ENCODE measurements around the gene WASF2.
A peak's percentile ranks its signal among the peaks of the same experiment; 100 is the strongest.

WASF2 gene

DNA sequence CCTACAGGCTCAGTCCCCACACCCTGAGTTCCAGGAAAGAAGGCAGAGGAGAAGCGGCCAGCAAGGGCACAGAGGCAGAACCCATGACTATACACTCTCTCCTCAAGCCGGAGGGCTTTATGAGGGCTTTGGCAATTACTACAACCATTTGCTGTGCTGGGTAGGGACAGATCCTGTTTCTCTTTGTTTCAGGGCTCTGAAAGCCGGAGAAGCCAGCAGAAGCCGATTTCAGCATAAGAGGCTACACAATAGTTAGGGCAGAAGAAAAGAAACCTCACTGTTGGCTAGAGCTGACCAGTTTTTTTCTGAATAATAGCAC, 83.6 kb downstream of the WASF2 start:
- intact Hi-C loops (cut with DNase I), result loop anchor here (10.0 kb wide), 1 partner anchor 258 kb away; no protein-coding TSS in a partner anchor
- DNase-seq, result peak in 5 of 42 donors; percentile 31 to 63 (median 53)

DNA sequence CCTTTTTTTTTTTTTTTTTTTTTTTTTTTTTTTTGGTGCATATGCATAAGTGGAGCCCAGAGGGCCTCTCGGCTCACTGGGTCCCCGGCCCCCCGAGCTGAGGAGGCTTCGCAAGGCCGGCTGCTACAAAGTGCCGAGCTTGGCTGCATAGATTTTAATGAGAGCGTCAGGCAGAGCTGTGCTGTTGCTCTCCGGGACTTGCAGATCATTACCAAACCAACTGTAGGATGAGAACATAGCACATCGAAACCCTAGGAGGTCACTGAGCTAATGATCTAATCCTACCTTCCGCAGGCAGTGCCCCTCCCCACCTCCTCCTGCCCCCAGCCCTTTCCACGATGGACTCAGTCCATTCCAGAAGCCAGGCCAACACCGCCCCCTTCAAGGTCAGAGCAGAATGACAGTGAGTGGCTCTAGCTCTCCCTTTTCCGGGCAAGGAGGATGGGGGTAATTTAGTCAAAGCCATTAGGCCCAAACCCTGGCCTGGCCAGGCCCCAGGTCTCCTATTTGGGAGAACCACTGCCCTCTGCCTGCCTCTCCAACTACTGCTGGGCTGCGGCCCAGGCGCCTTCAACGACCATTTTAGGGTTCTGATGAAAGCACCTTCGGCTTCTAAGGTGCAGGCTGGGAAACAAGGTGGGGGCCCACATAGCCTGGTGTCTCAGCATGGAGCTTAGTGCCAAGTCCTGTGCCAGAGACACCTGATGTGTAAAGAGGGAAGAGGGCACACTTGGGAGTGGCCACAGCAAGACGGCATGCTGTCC, 84.2 kb downstream of the WASF2 start:
- intact Hi-C loops (cut with DNase I), result loop anchor here (10.0 kb wide), 1 partner anchor 259 kb away; no protein-coding TSS in a partner anchor
- peak in 2 of 42 donors; percentile 33 to 35 for DNase-seq

GRCh38 chr1:27405074-27405473, 84.9 kb downstream of the WASF2 start:
- intact Hi-C loops (cut with DNase I), result loop anchor here (10.0 kb wide), 1 partner anchor 260 kb away; no protein-coding TSS in a partner anchor
- DNase-seq, result no peak

- intact Hi-C loops (cut with DNase I), result loop anchor here (5.0 to 10.0 kb wide), 2 partner anchors 203 to 261 kb away; no protein-coding TSS in a partner anchor
- no peak for DNase-seq
Observed at GRCh38 chr1:27403931-27404330, 86.0 kb downstream of the WASF2 start.

- peak in 22 of 42 donors; percentile 17 to 71 (median 44) for DNase-seq
- intact Hi-C loops (cut with DNase I), result loop anchor here (5.0 to 10.0 kb wide), 2 partner anchors 204 to 262 kb away; no protein-coding TSS in a partner anchor
Observed at GRCh38 chr1:27403065-27403726, 86.8 kb downstream of the WASF2 start.

GRCh38 chr1:27402349-27402754, 87.6 kb downstream of the WASF2 start:
- intact Hi-C loops (cut with DNase I), result loop anchor here (5.0 to 10.0 kb wide), 2 partner anchors 205 to 262 kb away; no protein-coding TSS in a partner anchor
- DNase-seq, result peak; percentile 42 to 84 (median 71)

GRCh38 chr1:27400963-27401341, 89.0 kb downstream of the WASF2 start:
- no peak for DNase-seq
- intact Hi-C loops (cut with DNase I), result loop anchor here (5.0 to 10.0 kb wide), 2 partner anchors 206 to 264 kb away; no protein-coding TSS in a partner anchor

GRCh38 chr1:27400082-27400962, 89.6 kb downstream of the WASF2 start:
- DNase-seq, result no peak

DNA sequence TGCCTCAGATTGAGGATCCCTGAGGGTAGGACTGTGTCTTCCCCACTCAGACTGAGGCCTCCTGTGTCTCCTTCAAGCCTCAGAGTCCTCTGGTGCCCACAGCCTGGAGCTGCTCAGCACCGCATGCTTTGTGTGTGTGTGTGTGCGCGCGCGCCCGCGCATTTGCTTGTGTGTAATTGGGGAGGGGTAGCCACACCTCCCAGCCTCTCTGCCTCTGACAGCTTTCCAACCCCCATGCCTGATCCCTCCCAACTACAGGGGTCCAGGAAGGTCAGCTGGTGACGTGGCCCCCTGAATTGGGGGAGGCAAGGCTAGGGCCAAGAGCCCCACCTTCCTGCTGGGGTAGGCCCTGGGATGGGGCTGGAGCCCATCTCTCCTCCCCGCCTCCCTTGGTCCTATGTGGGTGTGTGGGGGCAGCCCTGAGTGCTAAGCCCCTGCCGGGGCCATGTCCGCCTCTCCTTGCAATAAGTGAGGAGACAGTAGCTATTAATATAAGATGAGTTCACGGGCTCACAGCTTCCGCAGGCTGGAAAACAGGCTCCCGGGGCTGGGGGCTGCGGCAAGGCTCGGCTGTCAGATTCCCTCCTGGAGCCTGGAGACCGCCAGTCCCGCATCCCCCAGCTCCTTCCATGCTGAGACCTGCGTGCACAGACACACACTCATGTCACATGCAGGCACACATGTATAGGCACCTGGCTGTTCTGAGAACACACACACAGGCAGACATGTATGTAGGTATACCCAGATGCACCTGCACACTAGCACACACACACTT, 90.5 kb downstream of the WASF2 start:
- intact Hi-C loops (cut with DNase I), result loop anchor here (5.0 to 10.0 kb wide), 2 partner anchors 208 to 265 kb away; no protein-coding TSS in a partner anchor
- no peak for DNase-seq

More at GRCh38 chr1:27400082-27400962, 89.6 kb downstream of the WASF2 start:
- intact Hi-C loops (cut with DNase I), result loop anchor here (5.0 to 10.0 kb wide), 2 partner anchors 207 to 264 kb away; no protein-coding TSS in a partner anchor

- no peak for DNase-seq
- intact Hi-C loops (cut with DNase I), result no loop called here
Observed at GRCh38 chr1:27398405-27399149, 91.4 kb downstream of the WASF2 start.

DNA sequence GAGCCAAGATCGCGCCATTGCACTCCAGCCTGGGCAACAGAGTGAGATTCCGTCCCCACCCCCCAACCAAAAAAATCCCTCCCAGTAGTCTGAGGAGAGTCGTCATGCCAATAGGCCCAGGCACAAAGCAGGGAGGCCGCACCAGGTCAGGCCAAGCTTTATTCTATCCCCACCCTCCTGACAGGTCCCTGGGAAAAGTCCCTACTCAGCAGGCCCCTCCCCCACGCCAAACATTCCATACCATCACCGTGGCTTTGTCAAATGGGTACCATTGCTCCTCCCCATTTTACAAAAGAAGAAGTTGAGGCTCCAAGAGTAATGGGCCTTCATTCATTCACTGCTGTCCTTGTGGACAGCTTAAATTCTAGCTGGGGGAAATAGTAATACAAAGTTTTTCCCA, 92.2 kb downstream of the WASF2 start:
- no peak for DNase-seq
- intact Hi-C loops (cut with DNase I), result loop anchor here (2.0 kb wide), 1 partner anchor 97 kb away; no protein-coding TSS in a partner anchor

DNA sequence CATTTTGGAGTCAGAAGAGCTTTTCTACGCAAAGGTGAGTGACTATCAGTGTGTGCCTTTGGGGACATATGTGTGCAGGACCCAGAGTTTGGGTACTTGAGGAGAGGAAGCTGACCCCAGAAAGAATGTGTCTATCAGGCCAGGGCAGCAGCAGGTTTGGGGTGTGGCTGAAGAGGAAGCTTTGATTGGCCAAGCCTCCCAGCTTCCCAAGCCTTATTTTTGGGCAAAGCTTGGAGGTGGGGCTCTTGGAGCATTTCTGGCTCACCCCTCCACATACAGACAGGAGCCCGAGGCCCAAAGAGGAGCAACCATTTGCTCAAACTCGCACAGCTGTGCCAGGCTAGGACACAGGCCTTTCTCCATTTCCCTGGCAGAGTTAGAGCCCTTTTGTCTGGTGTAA, 92.9 kb downstream of the WASF2 start:
- DNase-seq, result no peak
- intact Hi-C loops (cut with DNase I), result loop anchor here (2.0 kb wide), 1 partner anchor 96 kb away; no protein-coding TSS in a partner anchor

DNA sequence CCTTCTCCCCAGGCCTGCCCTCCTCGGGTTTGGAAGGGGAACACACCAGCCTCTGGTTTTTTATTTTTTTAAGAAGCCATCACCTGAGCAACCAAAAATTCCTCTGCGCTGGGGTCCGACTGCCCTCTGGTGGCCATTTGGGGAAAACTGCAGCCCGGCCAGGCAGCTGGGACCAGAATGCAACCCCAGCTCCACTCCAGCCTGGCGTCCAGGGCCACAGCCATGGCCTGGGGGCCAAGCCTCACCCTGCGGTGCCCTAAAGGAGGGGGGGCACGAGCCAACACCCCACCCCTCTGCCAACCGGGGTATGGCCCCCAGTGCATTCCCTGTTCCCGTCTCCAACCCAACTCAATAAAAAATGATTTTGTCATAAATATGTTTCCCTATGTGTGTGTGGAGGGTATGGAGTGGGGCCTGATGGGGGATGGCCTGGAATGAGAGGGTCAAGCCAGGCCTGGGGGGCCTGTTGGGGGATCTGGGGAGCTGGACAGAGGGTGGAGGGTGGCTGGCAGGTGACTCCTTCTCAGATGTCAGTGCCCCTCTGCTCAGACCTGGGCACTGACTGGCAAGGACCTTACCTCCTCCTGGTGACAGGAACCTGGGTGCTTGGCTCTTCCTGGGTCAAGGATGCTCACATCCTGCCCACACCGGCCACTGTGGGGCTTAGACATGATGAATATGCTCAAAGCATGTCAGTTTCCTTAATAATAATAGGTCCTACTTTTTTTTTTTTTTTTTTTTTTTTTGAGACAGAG, 94.3 kb downstream of the WASF2 start:
- intact Hi-C loops (cut with DNase I), result loop anchor here (2.0 kb wide), 1 partner anchor 95 kb away; no protein-coding TSS in a partner anchor
- DNase-seq, result peak; percentile 58 to 90 (median 79)

DNA sequence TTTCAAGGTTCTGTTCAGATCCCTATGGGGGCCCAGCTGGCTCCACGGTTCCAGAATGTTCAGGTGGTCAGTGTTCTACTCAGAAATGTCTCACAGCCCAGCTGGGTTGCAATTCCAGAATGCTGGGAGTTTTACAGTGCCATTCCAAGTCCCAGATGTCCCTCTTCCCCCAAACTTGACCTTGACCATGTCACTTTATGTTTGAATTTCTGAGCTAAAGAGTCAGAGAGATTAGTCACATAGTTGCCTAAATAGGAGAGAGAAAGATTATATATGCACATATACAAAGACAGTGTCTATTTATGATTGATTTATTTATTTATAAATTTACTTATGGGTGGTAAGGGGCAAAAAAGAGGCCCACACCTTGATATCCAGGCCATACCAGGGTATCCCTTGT, 95.0 kb downstream of the WASF2 start:
- intact Hi-C loops (cut with DNase I), result loop anchor here (5.0 kb wide), 1 partner anchor 38 kb away; no protein-coding TSS in a partner anchor
- DNase-seq, result no peak

DNA sequence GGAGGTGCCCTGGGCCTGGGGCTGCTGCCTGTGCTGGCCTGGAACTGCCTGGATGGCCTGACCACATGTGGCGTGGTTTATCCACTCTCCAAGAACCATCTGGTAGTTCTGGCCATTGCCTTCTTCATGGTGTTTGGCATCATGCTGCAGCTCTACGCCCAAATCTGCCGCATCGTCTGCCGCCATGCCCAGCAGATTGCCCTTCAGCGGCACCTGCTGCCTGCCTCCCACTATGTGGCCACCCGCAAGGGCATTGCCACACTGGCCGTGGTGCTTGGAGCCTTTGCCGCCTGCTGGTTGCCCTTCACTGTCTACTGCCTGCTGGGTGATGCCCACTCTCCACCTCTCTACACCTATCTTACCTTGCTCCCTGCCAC, 95.7 kb downstream of the WASF2 start:
- no peak for DNase-seq
- intact Hi-C loops (cut with DNase I), result loop anchor here (5.0 kb wide), 1 partner anchor 37 kb away; no protein-coding TSS in a partner anchor

DNA sequence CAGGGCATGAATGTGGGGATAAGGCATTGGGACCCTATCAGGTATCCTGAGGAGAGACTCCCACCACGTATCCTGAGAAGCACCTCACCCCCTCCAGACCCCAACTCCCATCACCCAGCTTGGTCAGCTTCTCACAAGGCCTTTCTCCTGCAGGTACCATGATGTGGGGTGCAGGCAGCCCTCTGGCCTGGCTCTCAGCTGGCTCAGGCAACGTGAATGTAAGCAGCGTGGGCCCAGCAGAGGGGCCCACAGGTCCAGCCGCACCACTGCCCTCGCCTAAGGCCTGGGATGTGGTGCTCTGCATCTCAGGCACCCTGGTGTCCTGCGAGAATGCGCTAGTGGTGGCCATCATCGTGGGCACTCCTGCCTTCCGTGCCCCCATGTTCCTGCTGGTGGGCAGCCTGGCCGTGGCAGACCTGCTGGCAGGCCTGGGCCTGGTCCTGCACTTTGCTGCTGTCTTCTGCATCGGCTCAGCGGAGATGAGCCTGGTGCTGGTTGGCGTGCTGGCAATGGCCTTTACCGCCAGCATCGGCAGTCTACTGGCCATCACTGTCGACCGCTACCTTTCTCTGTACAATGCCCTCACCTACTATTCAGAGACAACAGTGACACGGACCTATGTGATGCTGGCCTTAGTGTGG, 96.2 kb downstream of the WASF2 start:
- DNase-seq, result no peak
- intact Hi-C loops (cut with DNase I), result loop anchor here (5.0 kb wide), 1 partner anchor 36 kb away; no protein-coding TSS in a partner anchor
